T-helper 2 cell (primary cell): ENCODE measurements around the gene PAPPA2.
"Not testable (repeated sequence)": the region's sequence is repeated elsewhere in the genome, so short reads cannot be mapped to it uniquely, and the experiment has no call there.

Experiments
- DNase-seq, 5 experiments: peaks; one replicate each; pipeline versions ENCODE4 v3.0.0 to v3.0.0-alpha.2; 2012 to 2022

PAPPA2 gene

GRCh38 chr1:176556288-176556687 lies 93.3 kb downstream of the PAPPA2 start:
- no peak for DNase-seq

DNA sequence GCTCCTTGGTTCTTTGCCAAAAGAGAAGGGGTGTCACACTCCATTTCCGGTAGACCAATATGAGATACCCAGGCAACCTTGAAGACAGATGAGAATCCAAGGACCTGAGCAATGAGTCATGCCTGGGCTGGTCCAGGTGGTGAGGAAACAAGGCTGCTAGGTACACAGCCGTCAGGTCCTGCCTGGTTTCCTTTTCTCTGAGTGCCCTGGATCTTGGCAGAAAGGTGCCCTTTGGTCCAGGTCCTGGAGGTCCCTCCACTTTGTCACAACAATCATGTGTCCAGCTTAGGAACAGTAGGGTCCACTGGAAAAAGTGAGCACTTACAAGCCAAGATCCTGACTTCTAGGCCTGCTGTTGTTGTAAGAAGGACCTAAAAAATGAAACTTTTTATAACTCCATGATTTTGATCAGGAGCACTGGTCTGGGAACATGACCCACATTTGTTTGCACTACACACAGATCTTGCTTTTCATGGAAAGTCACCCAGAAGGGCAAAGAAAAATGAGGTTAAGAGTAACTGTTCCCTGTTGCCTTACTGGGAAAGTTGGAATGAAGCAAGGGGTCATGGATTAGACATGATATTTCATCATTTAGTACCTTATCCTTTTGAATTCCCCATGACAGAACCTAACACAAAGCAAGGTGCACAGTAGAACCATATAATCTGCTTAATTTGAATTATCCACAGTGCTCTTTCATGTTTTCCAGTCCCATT lies 94.7 kb downstream of the PAPPA2 start:
- no peak for DNase-seq

- DNase-seq: no peak
These were observed 95.6 kb downstream of the PAPPA2 start for GRCh38 chr1:176558561-176558960.

GRCh38 chr1:176559474-176559873 lies 96.5 kb downstream of the PAPPA2 start:
- no peak for DNase-seq

GRCh38 chr1:176559878-176560277 lies 96.9 kb downstream of the PAPPA2 start:
- DNase-seq: peak in 1 of 5 experiments; percentile 33

DNA sequence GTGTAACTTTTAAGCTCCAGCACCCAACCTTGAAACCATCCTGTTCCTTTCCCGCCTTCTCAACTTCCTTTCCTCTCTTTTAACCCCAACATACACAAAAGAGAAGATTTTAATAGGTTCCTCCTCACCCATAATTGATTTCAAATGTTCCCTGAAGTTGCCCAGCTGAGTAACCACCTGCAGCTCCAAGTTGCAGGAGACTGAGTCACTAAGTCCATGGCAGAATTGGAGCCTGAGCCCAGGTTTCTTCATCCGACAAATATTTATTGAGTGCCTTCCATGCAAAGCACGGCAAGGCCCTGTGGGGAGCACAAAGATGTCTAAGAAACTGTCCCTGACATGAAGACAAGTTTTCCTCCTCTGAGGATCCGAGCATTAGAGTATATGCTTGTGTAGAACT lies 97.7 kb downstream of the PAPPA2 start:
- no peak for DNase-seq

DNA sequence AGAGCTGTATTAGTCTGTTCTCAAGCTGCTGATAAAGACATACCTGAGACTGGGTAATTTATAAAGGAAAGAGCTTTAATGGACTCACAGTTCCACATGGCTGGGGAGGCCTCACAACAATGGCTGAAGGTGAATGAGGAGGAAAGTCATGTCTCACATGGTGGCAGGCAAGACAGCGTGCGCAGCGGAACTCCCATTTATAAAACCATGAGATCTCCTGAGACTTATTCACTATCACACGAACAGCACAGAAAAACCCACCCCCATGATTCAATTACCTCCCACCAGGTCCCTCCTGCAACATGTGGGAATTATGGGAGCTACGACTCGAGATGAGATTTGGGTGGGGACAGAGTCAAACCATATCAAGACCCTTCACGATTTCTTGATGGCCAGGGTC lies 98.8 kb downstream of the PAPPA2 start:
- DNase-seq: not testable (repeated sequence)

DNA sequence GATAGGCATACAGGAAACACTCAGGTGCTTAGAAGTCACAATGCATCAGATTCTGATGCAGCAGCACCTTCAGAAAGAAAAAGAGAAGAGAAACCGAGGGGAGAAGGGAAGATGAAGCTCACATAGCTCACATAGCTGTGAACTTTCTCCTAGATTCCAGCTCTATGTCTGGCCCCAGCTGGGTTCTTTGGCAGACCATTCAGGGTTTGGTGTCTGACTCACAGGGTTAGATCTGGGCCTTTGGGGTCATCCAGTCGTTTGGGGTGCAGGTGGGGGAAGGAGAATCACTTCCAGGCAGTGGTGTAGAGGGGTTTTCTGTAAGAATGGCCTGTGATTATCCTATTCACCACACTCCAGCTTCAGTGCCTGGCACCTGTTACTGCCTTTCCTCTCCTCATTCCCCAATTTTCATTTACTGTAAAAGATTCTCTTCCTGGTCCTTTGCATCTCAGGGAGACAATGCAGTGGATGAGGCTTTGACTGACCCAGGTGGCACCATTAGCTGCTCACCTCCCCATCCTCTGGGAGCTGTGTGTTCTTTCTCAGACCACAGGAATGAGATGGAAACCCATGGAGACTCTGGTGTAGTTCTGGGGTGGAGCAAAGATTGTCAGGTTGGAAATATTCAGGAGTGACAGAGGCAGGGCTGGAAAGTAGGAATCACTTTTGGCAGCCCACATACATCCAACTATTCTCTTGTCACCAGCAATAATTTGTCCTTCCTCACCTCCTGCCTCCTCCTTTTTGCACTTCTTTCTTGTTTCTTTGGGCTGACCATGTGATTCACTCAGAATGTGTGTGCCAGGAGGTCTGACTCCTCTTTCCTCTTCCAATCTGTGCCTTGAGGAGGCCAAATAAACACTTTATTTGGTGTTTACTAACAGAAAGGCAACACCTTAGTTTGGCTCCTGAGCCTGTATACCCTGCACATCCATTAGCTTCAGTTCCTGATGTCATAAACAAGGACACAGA lies 103.3 kb downstream of the PAPPA2 start:
- no peak for DNase-seq

DNA sequence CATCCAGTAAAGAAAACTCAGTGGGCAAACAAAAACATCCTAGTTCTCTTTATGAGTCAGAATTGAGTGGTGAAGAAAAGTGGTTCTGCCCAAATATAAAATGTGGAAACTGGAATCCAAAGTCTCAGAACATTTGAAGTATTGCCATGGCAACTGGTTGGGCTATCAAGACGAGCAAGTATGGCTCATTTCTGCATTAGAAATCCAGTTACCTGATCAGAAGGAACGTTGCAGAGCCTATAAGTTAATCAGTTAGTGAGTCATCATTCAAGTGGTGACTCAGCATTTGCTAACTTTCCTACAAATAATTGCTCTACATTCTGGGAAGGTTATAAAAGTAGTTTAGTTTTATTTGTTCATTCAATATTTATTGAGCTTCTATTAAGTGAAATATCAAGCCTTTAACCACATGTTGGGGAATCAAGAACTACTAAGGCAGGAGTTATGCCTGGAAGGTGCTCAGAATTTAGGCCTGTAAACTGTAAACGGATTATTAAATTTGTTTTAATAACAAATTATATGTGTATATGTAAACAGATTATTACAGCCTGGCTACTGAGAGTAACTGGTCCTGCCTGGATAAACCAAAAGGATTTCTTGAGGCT lies 104.3 kb downstream of the PAPPA2 start:
- no peak for DNase-seq

DNA sequence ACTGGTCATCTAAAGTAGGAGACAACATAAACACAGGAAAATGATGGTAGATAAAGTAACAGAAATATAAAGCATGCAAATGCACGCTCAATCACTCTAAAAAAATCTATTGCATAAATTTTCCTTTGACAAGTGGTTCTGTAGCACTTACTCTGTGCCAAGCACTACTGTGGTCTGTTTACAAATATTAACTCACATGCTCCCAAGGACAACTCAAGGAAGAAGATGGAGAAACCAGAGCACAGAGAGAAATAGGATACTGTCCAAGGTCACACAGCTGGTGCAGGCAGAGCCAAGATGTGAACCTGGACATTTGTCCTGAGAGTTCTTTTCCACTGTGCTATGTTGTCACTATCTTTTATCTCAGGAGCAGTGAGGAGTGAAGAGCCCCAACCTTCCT lies 105.2 kb downstream of the PAPPA2 start:
- DNase-seq: no peak

GRCh38 chr1:176574756-176575155 lies 111.8 kb downstream of the PAPPA2 start:
- no peak for DNase-seq

DNA sequence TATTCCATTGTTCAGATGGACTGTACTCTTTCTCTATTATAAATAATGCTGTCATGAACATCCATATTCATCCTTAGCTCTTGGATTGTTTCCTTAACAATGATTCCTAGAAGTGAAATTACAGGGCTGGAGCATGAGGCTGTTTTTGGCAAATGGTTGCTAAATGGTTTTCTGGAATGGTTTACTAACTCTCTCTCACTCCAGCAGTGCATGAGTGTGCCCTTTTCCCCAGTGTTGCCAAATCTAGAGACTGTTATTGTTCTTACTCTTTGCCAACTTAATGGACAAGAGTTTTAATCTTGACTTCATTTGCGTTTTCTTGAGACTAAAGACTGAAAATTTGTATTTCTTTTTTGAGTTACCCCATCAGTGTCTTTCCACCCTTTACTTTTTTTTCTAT lies 113.0 kb downstream of the PAPPA2 start:
- no peak for DNase-seq

GRCh38 chr1:176576670-176577069 lies 113.7 kb downstream of the PAPPA2 start:
- DNase-seq: no peak

DNA sequence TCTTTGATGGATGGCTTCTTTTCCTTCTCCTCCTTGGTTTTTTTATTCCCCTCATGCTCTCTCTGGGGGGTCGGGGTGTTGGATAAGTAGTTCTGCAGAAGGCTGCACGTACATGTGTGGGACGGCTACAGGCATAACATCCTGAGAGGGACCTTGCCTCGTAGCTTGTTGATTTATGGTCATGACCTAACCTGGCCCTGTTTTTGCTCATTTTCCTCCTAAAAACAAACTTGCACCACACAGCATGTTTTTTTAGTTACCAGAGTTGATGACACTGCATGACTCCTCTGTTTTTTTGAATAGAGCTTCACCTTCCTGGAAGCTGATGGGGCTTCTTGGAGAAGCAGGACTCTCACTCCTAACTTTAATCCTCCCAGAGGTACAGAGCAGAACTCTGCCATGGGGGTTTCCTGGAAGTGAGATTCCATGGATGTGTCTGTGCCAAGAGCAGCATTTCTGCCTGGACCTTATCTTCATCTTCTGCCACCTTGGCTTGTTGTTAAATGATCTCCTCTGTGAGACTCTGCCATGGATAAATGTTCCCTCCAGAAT lies 114.7 kb downstream of the PAPPA2 start:
- no peak for DNase-seq

DNA sequence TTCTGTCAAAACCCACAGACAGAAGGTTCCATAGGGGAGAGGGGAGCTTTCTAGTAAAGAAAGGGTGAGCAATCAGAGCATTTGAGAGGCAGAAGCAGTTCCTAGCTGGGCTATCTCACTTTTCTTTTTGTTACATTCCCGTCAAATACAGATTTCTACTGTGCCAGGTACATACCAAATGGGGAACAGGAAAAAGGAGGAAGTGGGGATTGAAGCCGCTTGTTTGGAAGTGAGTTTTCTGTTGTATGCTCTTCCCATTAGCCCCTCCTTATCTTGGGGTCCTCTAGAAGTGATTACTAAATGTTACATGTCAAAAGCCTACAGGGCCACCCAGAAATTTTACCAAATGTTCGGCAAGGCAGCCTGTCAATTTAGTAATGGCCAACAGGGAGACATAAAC lies 116.1 kb downstream of the PAPPA2 start:
- no peak for DNase-seq

DNA sequence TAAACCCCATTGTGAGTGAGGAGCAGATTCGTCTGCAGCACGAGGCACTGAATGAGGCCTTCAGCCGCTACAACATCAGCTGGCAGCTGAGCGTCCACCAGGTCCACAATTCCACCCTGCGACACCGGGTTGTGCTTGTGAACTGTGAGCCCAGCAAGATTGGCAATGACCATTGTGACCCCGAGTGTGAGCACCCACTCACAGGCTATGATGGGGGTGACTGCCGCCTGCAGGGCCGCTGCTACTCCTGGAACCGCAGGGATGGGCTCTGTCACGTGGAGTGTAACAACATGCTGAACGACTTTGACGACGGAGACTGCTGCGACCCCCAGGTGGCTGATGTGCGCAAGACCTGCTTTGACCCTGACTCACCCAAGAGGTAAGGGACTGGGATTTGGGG lies 132.2 kb downstream of the PAPPA2 start:
- no peak for DNase-seq

DNA sequence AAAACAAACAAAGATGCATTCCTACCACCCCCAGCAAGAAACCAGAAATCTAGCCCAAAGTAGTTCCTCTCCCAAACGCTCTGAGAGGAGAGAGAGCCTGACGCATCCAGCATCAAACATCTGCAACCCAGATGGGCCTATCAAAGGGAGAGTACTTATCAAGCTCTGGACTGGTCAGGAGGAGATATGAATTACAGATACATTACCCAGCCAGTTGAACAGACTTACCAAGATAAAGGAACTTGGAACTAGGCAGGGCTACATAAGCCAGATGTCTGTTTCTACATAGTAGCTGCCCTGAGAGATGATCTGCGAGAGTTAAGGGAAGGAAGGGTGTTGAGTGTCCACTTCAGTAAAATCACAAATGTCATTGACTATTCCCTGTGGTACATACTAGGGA lies 138.4 kb downstream of the PAPPA2 start:
- no peak for DNase-seq

DNA sequence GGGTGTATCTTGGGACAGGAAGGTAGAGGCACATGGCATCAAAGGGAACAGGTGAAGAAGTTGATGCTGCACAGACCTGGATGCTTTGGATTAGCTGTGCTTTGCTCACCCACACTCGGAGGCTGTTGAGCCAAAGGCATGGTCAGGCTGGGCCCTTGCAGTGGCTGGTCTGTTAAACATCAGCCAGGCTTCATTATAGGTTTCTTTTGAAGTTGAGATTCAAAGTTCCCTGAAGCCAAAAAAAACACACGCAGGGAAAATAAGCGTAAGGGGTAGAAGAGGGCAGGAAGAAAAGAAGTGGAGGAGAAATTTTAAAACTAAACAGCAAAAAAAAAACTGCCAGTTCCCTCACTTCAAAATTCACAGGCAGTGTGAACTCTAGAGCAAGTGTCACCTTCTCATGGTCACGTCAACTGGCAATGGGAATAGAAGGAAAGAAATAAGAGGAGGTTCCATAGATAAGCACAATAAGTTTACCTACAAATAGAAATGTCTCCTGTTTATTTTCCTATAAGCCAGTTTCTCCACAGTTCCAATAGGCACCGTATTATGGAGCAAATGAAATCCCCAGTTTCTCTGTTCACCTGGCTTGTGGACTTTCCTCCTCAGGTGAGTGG lies 139.5 kb downstream of the PAPPA2 start:
- DNase-seq: no peak

- no peak for DNase-seq
These were observed 140.7 kb downstream of the PAPPA2 start for GRCh38 chr1:176603696-176604095.

GRCh38 chr1:176604461-176604860 lies 141.5 kb downstream of the PAPPA2 start:
- DNase-seq: no peak

DNA sequence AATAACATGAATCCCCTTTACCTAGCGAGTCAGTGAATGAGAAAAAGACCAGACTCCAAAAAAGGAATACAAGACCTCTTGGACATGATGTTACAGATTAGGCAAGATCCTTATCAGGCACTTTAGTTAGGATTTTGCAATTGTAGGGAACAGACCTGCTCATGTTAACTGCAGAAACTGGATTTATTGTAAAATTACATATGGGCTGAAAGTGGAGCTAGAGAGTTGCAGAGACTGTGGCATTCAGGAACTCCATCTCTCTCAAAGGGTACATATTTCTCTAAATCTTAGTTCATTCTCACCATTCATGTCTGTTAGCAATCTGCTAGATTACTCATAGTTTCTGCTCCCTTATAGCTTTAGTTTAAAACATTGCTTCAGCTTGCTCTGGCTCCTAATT lies 142.2 kb downstream of the PAPPA2 start:
- no peak for DNase-seq

DNA sequence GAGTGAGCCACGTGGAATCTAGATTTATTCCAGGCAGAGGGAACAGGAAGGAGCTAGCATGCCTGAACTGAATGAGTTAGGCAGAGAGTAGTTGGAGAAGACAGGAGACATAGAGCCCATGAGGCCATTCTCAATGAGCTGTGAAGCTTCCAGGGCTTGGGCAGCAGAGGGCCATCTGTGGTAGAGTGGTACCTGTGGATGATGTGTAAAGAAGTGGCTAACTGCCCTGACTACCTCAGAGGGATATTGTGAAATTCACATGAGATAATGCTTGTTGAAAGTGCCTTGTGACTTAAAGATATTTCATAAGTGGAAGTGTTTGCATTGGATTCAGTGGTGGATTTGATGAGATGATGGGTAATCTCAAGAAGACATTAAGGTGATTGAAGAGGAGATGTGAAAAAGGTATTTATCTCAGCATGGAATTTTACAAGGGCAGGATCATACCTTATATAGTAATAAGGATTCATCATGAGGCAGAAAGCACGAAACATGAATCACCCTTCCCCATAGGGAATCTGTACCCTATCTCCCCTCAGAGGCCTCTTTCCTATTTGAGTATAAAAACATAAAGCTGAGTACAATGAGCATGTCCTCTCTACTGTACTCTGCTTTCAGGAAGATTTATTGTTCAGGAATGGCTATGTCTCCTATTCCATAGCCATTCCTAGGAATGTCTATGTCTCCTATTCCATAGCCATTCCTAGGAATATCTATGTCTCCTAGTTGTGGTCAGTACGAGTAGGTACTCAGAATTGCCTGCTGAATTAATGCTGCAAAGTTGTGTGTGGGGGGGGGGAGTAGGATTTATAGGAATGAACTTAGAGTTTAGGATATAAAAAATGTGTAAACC lies 146.8 kb downstream of the PAPPA2 start:
- DNase-seq: no peak
